Spleen (tissue), 7 donors: ENCODE data around the gene RCC1.

ENCODE experiments used
- CTCF ChIP-seq, 11 experiments: fragments of 200-600 bp in 7 of 11; fragments of 450-650 bp in 4 of 11; sonication (generic) in 4 of 11; IDR thresholded peaks in 8 of 11; conservative IDR thresholded peaks in 3 of 11; 1 replicate in 7 of 11; 2 replicates in 4 of 11; pipeline versions ENCODE4 v1.4.0 to v1.8.0; 2016 to 2021; ENCODE audit warnings: antibody characterized with exemption in 11 of 11, inconsistent platforms in 4 of 11, mild to moderate bottlenecking in 1 of 11
- POLR2A ChIP-seq, 3 donors: fragments of 450-650 bp; IDR thresholded peaks; one replicate each; pipeline ENCODE4 v1.5.1; 2017; ENCODE audit warnings: antibody characterized with exemption in 3 of 3, mild to moderate bottlenecking in 1 of 3
- POLR2AphosphoS5 ChIP-seq, 3 donors: sonication (generic); formaldehyde crosslinking; IDR thresholded peaks; one replicate each; pipeline ENCODE4 v1.5.1; 2017; ENCODE audit warnings: antibody characterized with exemption in 3 of 3
- donor health status: DM: no; HTN: no; CAD: no; lungs with moderate emphysema.
- donor health status: DM: no; HTN: no; CAD: no.
- donor health status: DM: no; HTN: no; CAD: no.

- TF ChIP-seq POLR2A (IDR thresholded peaks at IDR 0.05) (no peak), CTCF (IDR thresholded peaks at IDR 0.05 in 8 of 11, conservative IDR thresholded peaks at IDR 0.05 in 3 of 11) (no peak), POLR2AphosphoS5 (IDR thresholded peaks at IDR 0.05) (no peak)
Measured at GRCh38 chr1:28494737-28495136, 11.1 kb upstream of the RCC1 start.
